ENCODE measurements around the gene PPIL6.

- TF ChIP-seq CTCF (IDR thresholded peaks at IDR 0.05; ENCODE audit: low read depth, low read length, poor library complexity, severe bottlenecking) (no peak), EZH2phosphoT487 (IDR thresholded peaks at IDR 0.05; ENCODE audit: borderline replicate concordance, low read length) (no peak)
These were observed 34.2 kb downstream of the PPIL6 start for GRCh38 chr6:109406196-109406595.

Data from DOHH2 (cell line).